ENCODE measurements around the gene GAS5. TPM values are rescaled to one million over a fixed set of nuclear protein-coding genes. Genes with fewer than 3 reads are reported as not detected.

The GAS5 gene
- total and polyA plus RNA-seq, 9 of the 15 experiments (the other 6 are each of a cell fraction or from before 2014, with no cell fraction given) = 565 to 1,860 (median 1,006) TPM

GRCh38 chr1:173884701-173885100, 16.9 kb upstream of the GAS5 start:
- in situ Hi-C loops (cut with MboI) = no loop called here
- POLR2A ChIA-PET = interaction anchor here (3.5 kb wide), 1 partner anchor 17 kb away, joined by 19 read pairs; the partner anchor contains the start of genes GAS5 and ZBTB37

More at GRCh38 chr1:173884701-173885100, 16.9 kb upstream of the GAS5 start:
- intact Hi-C loops (cut with micrococcal nuclease) = no loop called here
- peaks cover 14% of the 10 kb centered on the region; the same call in 2 of the 3 replicates for H3K36me3 ChIP-seq (ENCODE audit: control insufficient read depth, insufficient read depth, low read length)
- no peak overlapping the region for H3K27ac ChIP-seq (ENCODE audit: extremely low read depth, low read depth, low read length)
- no peaks in the 10 kb centered on the region for H3K9me3 ChIP-seq (replicated peaks; ENCODE audit: control insufficient read depth, insufficient read depth, low read depth, low read length)
- no peaks in the 10 kb centered on the region for H3K9me1 ChIP-seq (ENCODE audit: control insufficient read depth, insufficient read depth, low read length)
- WGBS (ENCODE audit: insufficient coverage, low coverage, missing lambda C conversion rate) = 74% methylated on average over 5 of the region's 5 CpGs
- H3K79me2 ChIP-seq (ENCODE audit: control insufficient read depth, insufficient read depth, low read length) = no peaks in the 10 kb centered on the region
- no peak for ATAC-seq
- H4K20me1 ChIP-seq (replicated peaks; ENCODE audit: control insufficient read depth, insufficient read depth, low read length) = no peaks in the 10 kb centered on the region
- no peak overlapping the region for H3K9ac ChIP-seq (ENCODE audit: insufficient read depth in 1 of 2, low read depth in 2 of 2, low read length in 2 of 2)
- DNase-seq (ENCODE audit: extremely low read depth in 1 of 4, low spot score in 3 of 4) = no peak
- CTCF ChIA-PET (ENCODE audit: low intra/inter-chr PET ratio) = no interaction called here
- no peaks in the 10 kb centered on the region for H3K27me3 ChIP-seq (ENCODE audit: control insufficient read depth in 2 of 2, insufficient read depth in 2 of 2, low read length in 2 of 2)
- no peak overlapping the region for H2AFZ ChIP-seq (ENCODE audit: low read depth, low read length)
- TF ChIP-seq POLR2A (conservative IDR thresholded peaks at IDR 0.05) = no peak
- TF ChIP-seq ZNF449 (CRISPR knock-in tag; IDR thresholded peaks at IDR 0.05) = no peak
- no peak for TF ChIP-seq CHCHD3 (CRISPR knock-in tag; IDR thresholded peaks at IDR 0.05)
- no peak for TF ChIP-seq ZC3H8 (IDR thresholded peaks at IDR 0.05)
- TF ChIP-seq ZSCAN29 (IDR thresholded peaks at IDR 0.05) = no peak
- TF ChIP-seq MYNN (IDR thresholded peaks at IDR 0.05) = no peak
- TF ChIP-seq MYNN (CRISPR knock-in tag; IDR thresholded peaks at IDR 0.05) = no peak
- TF ChIP-seq SAFB2 (IDR thresholded peaks at IDR 0.05; ENCODE audit: borderline replicate concordance, low read depth, low read length, severe bottlenecking) = no peak
- TF ChIP-seq EZH2 (IDR thresholded peaks at IDR 0.05; ENCODE audit: borderline replicate concordance, low read depth, low read length) = no peak
- no peak for TF ChIP-seq ZNF444 (CRISPR knock-in tag; IDR thresholded peaks at IDR 0.05)
- TF ChIP-seq KDM4B (IDR thresholded peaks at IDR 0.05; ENCODE audit: borderline replicate concordance in 2 of 2, low read depth in 1 of 2) = no peak
- TF ChIP-seq, protein P1, sequence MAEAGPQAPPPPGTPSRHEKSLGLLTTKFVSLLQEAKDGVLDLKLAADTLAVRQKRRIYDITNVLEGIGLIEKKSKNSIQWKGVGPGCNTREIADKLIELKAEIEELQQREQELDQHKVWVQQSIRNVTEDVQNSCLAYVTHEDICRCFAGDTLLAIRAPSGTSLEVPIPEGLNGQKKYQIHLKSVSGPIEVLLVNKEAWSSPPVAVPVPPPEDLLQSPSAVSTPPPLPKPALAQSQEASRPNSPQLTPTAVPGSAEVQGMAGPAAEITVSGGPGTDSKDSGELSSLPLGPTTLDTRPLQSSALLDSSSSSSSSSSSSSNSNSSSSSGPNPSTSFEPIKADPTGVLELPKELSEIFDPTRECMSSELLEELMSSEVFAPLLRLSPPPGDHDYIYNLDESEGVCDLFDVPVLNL (CRISPR knock-in tag; IDR thresholded peaks at IDR 0.05; ENCODE audit: low read depth) = no peak
- TF ChIP-seq NCOR1 (IDR thresholded peaks at IDR 0.05) = no peak
- FAIRE-seq = no peak
- BruUV-seq (replicated peaks) = no TSS peak
- H3K4me2 ChIP-seq (ENCODE audit: insufficient read depth, low read length) = no peak overlapping the region
- no peak overlapping the region for H3K4me3 ChIP-seq
- no peaks in the 10 kb centered on the region for H3K4me1 ChIP-seq (replicated peaks in 1 of 2; ENCODE audit: control insufficient read depth in 2 of 2, insufficient read depth in 2 of 2, low read length in 2 of 2)
